Ovary (tissue), 3 donors: ENCODE data around the gene NT5DC4.

Experiments
- CTCF ChIP-seq, 3 donors: fragments of 450-650 bp in 2 of 3; fragments of 200-600 bp in 1 of 3; IDR thresholded peaks; one replicate each; pipeline versions ENCODE4 v1.5.1 to v1.8.0; 2016 to 2022; ENCODE audit warnings: antibody characterized with exemption in 3 of 3, mild to moderate bottlenecking in 1 of 3
- POLR2A ChIP-seq: fragments of 450-650 bp; IDR thresholded peaks from one replicate; pipeline ENCODE4 v1.6.1; 2017; ENCODE audit warnings: antibody characterized with exemption, mild to moderate bottlenecking, moderate library complexity
- donor health status: DM: no; HTN: no; CAD: no.

- TF ChIP-seq CTCF (IDR thresholded peaks at IDR 0.05) (no peak), POLR2A (no peak)
Observed at GRCh38 chr2:112714331-112714730, 6.5 kb upstream of the NT5DC4 start.
